HepG2 (cell line): ENCODE results near the gene CBFA2T2. TPM values are rescaled to one million over a fixed set of nuclear protein-coding genes. Genes with fewer than 3 reads are reported as not detected.

Experiments used
- ATF7-NPFF ChIP-seq: sonication (generic); formaldehyde crosslinking; IDR thresholded peaks from 2 replicates; pipeline ENCODE4 v1.8.1; 2023; ENCODE audit warnings: mild to moderate bottlenecking, low read depth, missing genetic modification reagents, moderate library complexity
- GATA4 ChIP-seq: sonication (generic); IDR thresholded peaks from 2 replicates; pipeline ENCODE4 v1.6.1; 2016; ENCODE audit warnings: antibody characterized with exemption, low read depth, borderline replicate concordance
- HNRNPK ChIP-seq: fragments of 200-400 bp; formaldehyde crosslinking; IDR thresholded peaks from 2 replicates; pipeline ENCODE4 v1.6.1; 2018; ENCODE audit warnings: low read length, low read depth, moderate library complexity, mild to moderate bottlenecking; ENCODE audit not compliant: poor library complexity, severe bottlenecking
- MXD4 ChIP-seq: IDR thresholded peaks from 2 replicates; pipeline ENCODE4 v1.6.1; 2016; ENCODE audit warnings: mild to moderate bottlenecking, missing biosample characterization, missing genetic modification reagents
- POLR2G ChIP-seq: fragments of 200-400 bp; formaldehyde crosslinking; IDR thresholded peaks from 2 replicates; pipeline ENCODE4 v1.6.1; 2018; ENCODE audit warnings: mild to moderate bottlenecking, low read depth, low read length, moderate library complexity
- RFX1 ChIP-seq: fragments of 450-650 bp; IDR thresholded peaks from 2 replicates; pipeline ENCODE4 v1.6.1; 2017
- SNAPC4 ChIP-seq: sonication (generic); formaldehyde crosslinking; IDR thresholded peaks from 2 replicates; pipeline ENCODE4 v1.4.0; 2020; ENCODE audit warnings: mild to moderate bottlenecking, missing genetic modification reagents
- SP4 ChIP-seq: sonication (generic); formaldehyde crosslinking; IDR thresholded peaks from 2 replicates; pipeline ENCODE4 v1.8.1; 2023; ENCODE audit warnings: mild to moderate bottlenecking, missing genetic modification reagents
- SUZ12 ChIP-seq: fragments of 150-350 bp; IDR thresholded peaks from 2 replicates; pipeline ENCODE4 v1.6.1; 2014; ENCODE audit warnings: low read depth, low read length
- TGIF2 ChIP-seq: IDR thresholded peaks from 2 replicates; pipeline ENCODE4 v1.6.1; 2016; ENCODE audit warnings: control low read depth, missing compliant biosample characterization
- TMF1 ChIP-seq: sonication (generic); formaldehyde crosslinking; IDR thresholded peaks from 2 replicates; pipeline ENCODE4 v1.8.1; 2022; ENCODE audit warnings: low read depth, missing genetic modification reagents
- ZBTB21 ChIP-seq: sonication (generic); formaldehyde crosslinking; IDR thresholded peaks from 2 replicates; pipeline ENCODE4 v1.4.0; 2020; ENCODE audit warnings: missing genetic modification reagents
- ZBTB26 ChIP-seq: IDR thresholded peaks from 2 replicates; pipeline ENCODE4 v1.6.1; 2016; ENCODE audit warnings: missing compliant biosample characterization, missing genetic modification reagents, borderline replicate concordance
- ZBTB3 ChIP-seq: sonication (generic); formaldehyde crosslinking; IDR thresholded peaks from 2 replicates; pipeline ENCODE4 v1.4.0; 2020; ENCODE audit warnings: low read depth, mild to moderate bottlenecking, moderate library complexity, missing genetic modification reagents, borderline replicate concordance
- ZNF235 ChIP-seq: sonication (generic); formaldehyde crosslinking; IDR thresholded peaks from 2 replicates; pipeline ENCODE4 v1.8.1; 2023; ENCODE audit warnings: mild to moderate bottlenecking, missing genetic modification reagents, borderline replicate concordance
- ZNF24 ChIP-seq: fragments of 450-650 bp; IDR thresholded peaks from 2 replicates; pipeline ENCODE4 v1.6.1; 2017; ENCODE audit warnings: antibody characterized with exemption, mild to moderate bottlenecking
- ZNF333 ChIP-seq: sonication (generic); formaldehyde crosslinking; IDR thresholded peaks from 2 replicates; pipeline ENCODE4 v1.4.0; 2020; ENCODE audit warnings: mild to moderate bottlenecking, missing genetic modification reagents, borderline replicate concordance
- ZNF354B ChIP-seq: sonication (generic); formaldehyde crosslinking; IDR thresholded peaks from 2 replicates; pipeline ENCODE4 v1.8.0; 2022; ENCODE audit warnings: mild to moderate bottlenecking, missing genetic modification reagents
- ZNF703 ChIP-seq: sonication (generic); formaldehyde crosslinking; IDR thresholded peaks from 2 replicates; pipeline ENCODE4 v1.5.1; 2020; ENCODE audit warnings: missing genetic modification reagents, mild to moderate bottlenecking, moderate library complexity, borderline replicate concordance
- polyA plus RNA-seq, 8 experiments: library from polyadenylated mRNA; depleted of rRNA in 3 of 8; stranded (reverse) in 7 of 8; unstranded in 1 of 8; fragments of >200 nt; fragmentation: Illumina TruSeq in 4 of 8; extraction: Trizol in 4 of 8; gene quantifications; 2 replicates each; pipeline versions ENCODE4 v1.2.1 to v1.2.3, GENCODE V29; 2011 to 2016; ENCODE audit warnings: low read depth in 4 of 8, missing spikeins in 1 of 8, mixed read lengths in 1 of 8; ENCODE audit not compliant: insufficient read depth in 1 of 8
- total RNA-seq, 5 experiments: library from RNA; depleted of rRNA; stranded (reverse); fragments of >200 nt; fragmentation: Illumina TruSeq; extraction: Trizol; gene quantifications; 2 replicates each; pipeline ENCODE4 v1.2.3, GENCODE V29; 2016; ENCODE audit warnings: low read depth in 1 of 5
- TF ChIP-seq, protein P1 (sequence below): IDR thresholded peaks from 2 replicates; pipeline ENCODE4 v1.6.1; 2016

The CBFA2T2 gene
- total and polyA plus RNA-seq, 2 of the 13 experiments (the other 11 are each of a cell fraction or from before 2014, with no cell fraction given), result 6.3 to 21.2 TPM

DNA sequence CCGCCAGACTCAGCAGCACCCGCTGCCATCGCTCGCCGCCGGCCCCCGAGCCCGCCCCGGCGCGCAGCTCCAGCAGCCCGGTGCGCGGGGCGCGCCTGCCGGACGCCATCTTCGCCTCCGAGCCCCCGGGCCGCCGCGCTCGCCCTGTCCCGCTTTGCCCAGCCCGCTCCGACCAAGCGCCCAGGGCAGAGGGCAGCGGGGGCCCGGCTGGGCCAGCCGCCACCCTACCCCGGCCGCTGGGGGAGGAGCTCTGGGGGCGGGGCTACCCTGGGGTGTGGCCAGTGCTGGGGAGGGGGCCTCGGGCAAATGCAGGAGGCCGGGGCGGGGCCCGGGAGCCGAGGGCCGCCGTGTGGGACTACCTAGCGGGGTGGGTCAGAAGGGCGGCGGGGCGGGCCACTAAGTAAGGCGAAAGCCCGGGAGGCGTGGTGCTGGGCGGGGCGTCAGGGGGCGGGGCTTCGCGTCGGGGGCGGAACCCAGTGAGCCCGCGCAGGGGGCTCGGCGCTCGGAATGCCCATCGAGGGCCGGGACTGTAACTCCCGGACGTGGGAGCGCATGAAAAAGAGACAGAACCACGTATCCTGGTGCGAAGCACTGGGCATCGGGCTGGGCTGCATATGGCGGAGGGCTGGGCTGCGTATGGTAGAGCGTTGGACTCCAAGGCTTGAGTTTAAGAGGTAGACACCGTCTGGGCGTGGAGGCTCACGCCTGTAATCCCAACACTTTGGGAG lies 46.2 kb upstream of the CBFA2T2 start, which contains the start of gene SNTA1 (continued):
- TF ChIP-seq SNAPC4 (CRISPR knock-in tag) (no peak), TGIF2 (no peak), ZNF354B (CRISPR knock-in tag) (peak; percentile 83; the same call in 1 of the 2 replicates), MXD4 (CRISPR knock-in tag) (0 out of 2 replicates have a peak, but pooled peaks have one; percentile 23), ATF7-NPFF (CRISPR knock-in tag) (peak; percentile 64; the same call in 1 of the 2 replicates), ZNF24 (no peak), ZBTB26 (CRISPR knock-in tag) (no peak), SUZ12 (no peak), TMF1 (peak; percentile 80; the same call in 1 of the 2 replicates), SP4 (CRISPR knock-in tag) (peak; percentile 82), ZNF333 (CRISPR knock-in tag) (0 out of 2 replicates have a peak, but pooled peaks have one; percentile 23), GATA4 (no peak), ZNF703 (CRISPR knock-in tag) (no peak), HNRNPK (no peak), POLR2G (peak; percentile 68), ZBTB3 (CRISPR knock-in tag) (no peak), ZNF235 (CRISPR knock-in tag) (no peak), RFX1 (no peak), ZBTB21 (peak; percentile 27; the same call in 1 of the 2 replicates)
- TF ChIP-seq, protein P1, sequence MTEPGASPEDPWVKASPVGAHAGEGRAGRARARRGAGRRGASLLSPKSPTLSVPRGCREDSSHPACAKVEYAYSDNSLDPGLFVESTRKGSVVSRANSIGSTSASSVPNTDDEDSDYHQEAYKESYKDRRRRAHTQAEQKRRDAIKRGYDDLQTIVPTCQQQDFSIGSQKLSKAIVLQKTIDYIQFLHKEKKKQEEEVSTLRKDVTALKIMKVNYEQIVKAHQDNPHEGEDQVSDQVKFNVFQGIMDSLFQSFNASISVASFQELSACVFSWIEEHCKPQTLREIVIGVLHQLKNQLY (CRISPR knock-in tag), result no peak
